ENCODE results near the gene CCDC184.
A peak's percentile ranks its signal among the peaks of the same experiment; 100 is the strongest.

DNA sequence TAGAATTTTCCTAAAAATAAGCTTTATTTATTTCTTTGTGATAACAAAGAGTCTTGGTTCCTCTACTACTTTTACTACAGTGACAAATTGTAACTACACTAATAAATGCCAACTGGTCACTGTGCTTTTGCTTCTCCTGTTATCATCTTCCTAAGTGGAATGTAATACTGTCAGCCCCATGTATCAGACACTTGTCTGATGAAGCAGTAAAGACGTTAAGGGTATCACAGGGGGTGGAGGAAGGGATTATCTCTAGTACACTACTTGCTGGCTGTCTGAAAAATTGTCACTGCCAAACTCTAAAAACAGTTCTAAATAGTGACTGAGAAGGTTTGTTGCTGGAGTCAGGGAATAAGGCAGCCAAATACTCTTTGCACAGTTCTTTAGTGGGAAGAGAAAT is 37.5 kb upstream of the CCDC184 start:
- TF ChIP-seq, protein P1, sequence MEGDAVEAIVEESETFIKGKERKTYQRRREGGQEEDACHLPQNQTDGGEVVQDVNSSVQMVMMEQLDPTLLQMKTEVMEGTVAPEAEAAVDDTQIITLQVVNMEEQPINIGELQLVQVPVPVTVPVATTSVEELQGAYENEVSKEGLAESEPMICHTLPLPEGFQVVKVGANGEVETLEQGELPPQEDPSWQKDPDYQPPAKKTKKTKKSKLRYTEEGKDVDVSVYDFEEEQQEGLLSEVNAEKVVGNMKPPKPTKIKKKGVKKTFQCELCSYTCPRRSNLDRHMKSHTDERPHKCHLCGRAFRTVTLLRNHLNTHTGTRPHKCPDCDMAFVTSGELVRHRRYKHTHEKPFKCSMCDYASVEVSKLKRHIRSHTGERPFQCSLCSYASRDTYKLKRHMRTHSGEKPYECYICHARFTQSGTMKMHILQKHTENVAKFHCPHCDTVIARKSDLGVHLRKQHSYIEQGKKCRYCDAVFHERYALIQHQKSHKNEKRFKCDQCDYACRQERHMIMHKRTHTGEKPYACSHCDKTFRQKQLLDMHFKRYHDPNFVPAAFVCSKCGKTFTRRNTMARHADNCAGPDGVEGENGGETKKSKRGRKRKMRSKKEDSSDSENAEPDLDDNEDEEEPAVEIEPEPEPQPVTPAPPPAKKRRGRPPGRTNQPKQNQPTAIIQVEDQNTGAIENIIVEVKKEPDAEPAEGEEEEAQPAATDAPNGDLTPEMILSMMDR (IDR thresholded peaks at IDR 0.05), result no peak
- TF ChIP-seq POLR2A (IDR thresholded peaks at IDR 0.05), result peak in 1 of 2 donors; percentile 22
